ENCODE measurements around the gene CADM4. TPM values are rescaled to one million over a fixed set of nuclear protein-coding genes. Genes with fewer than 3 reads are reported as not detected.

Gene CADM4
- total and polyA plus RNA-seq, 2 of the 8 experiments (the other 6 are each of a cell fraction or from before 2014, with no cell fraction given), result 13.5 to 25.0 TPM

DNA sequence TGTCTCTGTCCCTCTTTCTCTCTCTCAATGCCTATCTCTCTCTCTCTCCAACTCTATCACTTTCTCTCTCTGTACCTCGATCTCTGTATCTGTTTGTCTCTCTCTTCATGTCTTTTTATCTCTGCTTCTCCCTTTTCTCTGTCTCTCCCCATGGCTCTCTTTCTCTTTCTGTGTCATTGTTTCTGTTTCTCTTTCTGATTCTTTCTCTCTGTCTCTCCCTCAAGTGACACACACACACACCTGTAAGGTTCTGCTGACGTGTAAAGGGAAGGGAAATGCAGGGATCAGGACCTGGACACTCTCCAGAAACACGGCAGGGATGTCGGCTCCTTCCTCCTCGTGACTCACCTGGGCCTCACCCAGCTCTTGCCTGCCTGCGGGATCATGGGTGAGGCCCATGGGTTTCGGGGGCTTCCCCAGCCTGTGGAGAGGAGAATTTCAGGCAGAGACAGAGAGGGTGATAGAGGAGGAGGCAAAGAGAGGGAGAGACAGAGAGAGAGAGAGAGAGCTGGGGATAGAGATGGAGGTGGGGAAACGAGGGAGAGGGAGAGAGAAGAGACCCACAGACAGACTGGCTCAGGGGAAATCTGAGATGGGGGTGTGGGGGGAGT is 35.7 kb upstream of the CADM4 start:
- Histone ChIP-seq H2BK12ac (ENCODE audit: low read depth, low read length) (0 out of 2 replicates have a peak overlapping the region, but pooled peaks have one; percentile 82), H3K4me3 (ENCODE audit: extremely low read depth in 1 of 4, insufficient read depth in 2 of 4, low read depth in 3 of 4, low read length in 4 of 4) (no peak overlapping the region), H3K4ac (replicated peaks; ENCODE audit: insufficient read length, low read depth, low read length) (no peak overlapping the region), H3K18ac (ENCODE audit: extremely low read depth, low read length) (no peak overlapping the region), H3K56ac (replicated peaks; ENCODE audit: insufficient read length, low read depth, low read length) (no peak overlapping the region), H4K5ac (ENCODE audit: insufficient read length, low read depth, low read length) (no peak overlapping the region), H3K36me3 (ENCODE audit: control insufficient read depth in 2 of 4, insufficient read depth in 4 of 4, low read length in 3 of 4) (no peaks in the 10 kb centered on the region), H3K27ac (ENCODE audit: low read depth, low read length) (no peak overlapping the region), H3K79me2 (ENCODE audit: control insufficient read depth in 1 of 2, insufficient read depth in 2 of 2, low read length in 2 of 2) (no peaks in the 10 kb centered on the region), H2BK120ac (replicated peaks; ENCODE audit: low read depth, low read length) (no peak overlapping the region), H3K27me3 (replicated peaks in 1 of 4; ENCODE audit: control insufficient read depth in 3 of 4, extremely low read depth in 1 of 4, insufficient read depth in 3 of 4, low read length in 3 of 4) (no peaks in the 10 kb centered on the region), H3K9ac (replicated peaks in 1 of 4; ENCODE audit: extremely low read depth in 1 of 4, low read depth in 3 of 4, low read length in 3 of 4) (peak overlapping the region in 1 of 4 experiments; percentile 10; a peak in 1 of 7 replicates), H3K4me2 (ENCODE audit: insufficient read depth in 1 of 2, low read depth in 2 of 2, low read length in 2 of 2) (no peak overlapping the region), H2BK20ac (ENCODE audit: low read length) (no peak overlapping the region), H2AFZ (ENCODE audit: low read length) (peak overlapping the region; percentile 36; the same call in 1 of the 2 replicates), H2BK15ac (ENCODE audit: low read length) (no peak overlapping the region), H4K8ac (ENCODE audit: extremely low read depth, insufficient read depth, low read length) (no peak overlapping the region), H3K23me2 (ENCODE audit: low read depth, low read length) (peaks cover 2% of the 10 kb centered on the region; the same call in 1 of the 2 replicates), H3K79me1 (ENCODE audit: low read depth, low read length) (no peaks in the 10 kb centered on the region), H3K14ac (ENCODE audit: insufficient read length) (no peak overlapping the region), H2BK5ac (ENCODE audit: low read depth, low read length) (no peak overlapping the region), H4K20me1 (replicated peaks in 1 of 2; ENCODE audit: control insufficient read depth in 1 of 2, insufficient read depth in 2 of 2, low read length in 2 of 2) (peaks cover 0 to 2% of the 10 kb centered on the region in 2 experiments), H4K91ac (replicated peaks; ENCODE audit: insufficient read length, low read length) (no peak overlapping the region), H2AK5ac (ENCODE audit: low read depth, low read length) (no peak overlapping the region), H3K23ac (ENCODE audit: insufficient read length) (no peak overlapping the region), H3K9me3 (ENCODE audit: insufficient read depth in 2 of 2, low read depth in 1 of 2, low read length in 1 of 2) (no peaks in the 10 kb centered on the region), H3K4me1 (replicated peaks in 1 of 4; ENCODE audit: control insufficient read depth in 3 of 4, insufficient read depth in 4 of 4, low read length in 3 of 4) (peaks cover 0 to 11% (median 8%) of the 10 kb centered on the region in 4 experiments)
- POLR2A ChIA-PET (ENCODE audit: partially characterized antibody), result no interaction called here
- no peak for DNase-seq (ENCODE audit: low read depth in 1 of 2, low spot score in 2 of 2)
- CTCF ChIA-PET (ENCODE audit: partially characterized antibody), result no interaction called here
- no peak for FAIRE-seq
- 71% methylated on average over 8 of the region's 8 CpGs; no CpG with 5 or more reads in 1 of the 2 experiments for WGBS, 2 experiments (ENCODE audit: extremely low coverage in 1 of 2, insufficient coverage in 1 of 2, insufficient read length in 1 of 2, insufficient replicate concordance in 2 of 2, low coverage in 1 of 2, low lambda C conversion rate in 2 of 2, missing lambda C conversion rate in 1 of 2)
- TF ChIP-seq BACH1 (IDR thresholded peaks at IDR 0.05; ENCODE audit: low read length) (no peak), JUN (IDR thresholded peaks at IDR 0.05; ENCODE audit: low read depth, low read length) (no peak), RBBP5 (IDR thresholded peaks at IDR 0.05; ENCODE audit: borderline replicate concordance, low read depth, low read length) (no peak), MAFK (IDR thresholded peaks at IDR 0.05; ENCODE audit: low read depth, low read length) (no peak), EZH2 (IDR thresholded peaks at IDR 0.05; ENCODE audit: low read depth, low read length, severe bottlenecking) (no peak), EP300 (IDR thresholded peaks at IDR 0.05; ENCODE audit: borderline replicate concordance in 1 of 2, low read depth in 2 of 2, low read length in 2 of 2) (no peak), KDM1A (IDR thresholded peaks at IDR 0.05; ENCODE audit: borderline replicate concordance, low read length) (no peak), CTBP2 (IDR thresholded peaks at IDR 0.05; ENCODE audit: borderline replicate concordance, insufficient read depth, insufficient read length, low read length) (no peak)
- TF ChIP-seq, protein P1, sequence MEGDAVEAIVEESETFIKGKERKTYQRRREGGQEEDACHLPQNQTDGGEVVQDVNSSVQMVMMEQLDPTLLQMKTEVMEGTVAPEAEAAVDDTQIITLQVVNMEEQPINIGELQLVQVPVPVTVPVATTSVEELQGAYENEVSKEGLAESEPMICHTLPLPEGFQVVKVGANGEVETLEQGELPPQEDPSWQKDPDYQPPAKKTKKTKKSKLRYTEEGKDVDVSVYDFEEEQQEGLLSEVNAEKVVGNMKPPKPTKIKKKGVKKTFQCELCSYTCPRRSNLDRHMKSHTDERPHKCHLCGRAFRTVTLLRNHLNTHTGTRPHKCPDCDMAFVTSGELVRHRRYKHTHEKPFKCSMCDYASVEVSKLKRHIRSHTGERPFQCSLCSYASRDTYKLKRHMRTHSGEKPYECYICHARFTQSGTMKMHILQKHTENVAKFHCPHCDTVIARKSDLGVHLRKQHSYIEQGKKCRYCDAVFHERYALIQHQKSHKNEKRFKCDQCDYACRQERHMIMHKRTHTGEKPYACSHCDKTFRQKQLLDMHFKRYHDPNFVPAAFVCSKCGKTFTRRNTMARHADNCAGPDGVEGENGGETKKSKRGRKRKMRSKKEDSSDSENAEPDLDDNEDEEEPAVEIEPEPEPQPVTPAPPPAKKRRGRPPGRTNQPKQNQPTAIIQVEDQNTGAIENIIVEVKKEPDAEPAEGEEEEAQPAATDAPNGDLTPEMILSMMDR (IDR thresholded peaks at IDR 0.05; ENCODE audit: control extremely low read depth in 1 of 3, insufficient read depth in 1 of 3, low read depth in 1 of 3, low read length in 3 of 3), result no peak
